ENCODE measurements around the gene GSG1L. TPM values are rescaled to one million over a fixed set of nuclear protein-coding genes. Genes with fewer than 3 reads are reported as not detected.

The GSG1L gene
- total and polyA plus RNA-seq, 9 of the 15 experiments (the other 6 are each of a cell fraction or from before 2014, with no cell fraction given) = not detected

DNA sequence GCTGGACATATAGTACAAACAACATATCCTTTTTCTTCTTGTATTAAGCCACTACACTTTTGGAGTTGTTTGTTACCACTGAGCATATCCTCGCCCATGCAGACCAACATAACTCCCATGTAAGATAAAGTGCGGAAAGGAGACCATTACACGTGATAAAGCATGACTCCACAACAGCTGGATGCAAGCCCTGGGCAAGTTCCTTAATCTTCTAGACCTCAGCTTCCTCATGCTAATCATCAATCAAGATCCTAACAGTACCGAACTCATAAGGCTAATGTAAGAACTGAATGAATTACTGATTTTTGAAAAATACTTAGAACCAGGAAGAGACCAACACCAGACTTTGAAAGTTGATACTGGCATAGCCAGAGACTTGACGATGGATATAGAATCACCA lies 47.0 kb upstream of the GSG1L start (continued):
- no peak for TF ChIP-seq ELK3 (CRISPR knock-in tag; IDR thresholded peaks at IDR 0.05)
- no peak for TF ChIP-seq ZNF609 (CRISPR knock-in tag; IDR thresholded peaks at IDR 0.05; ENCODE audit: borderline replicate concordance)
- no peak for TF ChIP-seq ZFX (CRISPR knock-in tag; IDR thresholded peaks at IDR 0.05)
- TF ChIP-seq, protein P1, sequence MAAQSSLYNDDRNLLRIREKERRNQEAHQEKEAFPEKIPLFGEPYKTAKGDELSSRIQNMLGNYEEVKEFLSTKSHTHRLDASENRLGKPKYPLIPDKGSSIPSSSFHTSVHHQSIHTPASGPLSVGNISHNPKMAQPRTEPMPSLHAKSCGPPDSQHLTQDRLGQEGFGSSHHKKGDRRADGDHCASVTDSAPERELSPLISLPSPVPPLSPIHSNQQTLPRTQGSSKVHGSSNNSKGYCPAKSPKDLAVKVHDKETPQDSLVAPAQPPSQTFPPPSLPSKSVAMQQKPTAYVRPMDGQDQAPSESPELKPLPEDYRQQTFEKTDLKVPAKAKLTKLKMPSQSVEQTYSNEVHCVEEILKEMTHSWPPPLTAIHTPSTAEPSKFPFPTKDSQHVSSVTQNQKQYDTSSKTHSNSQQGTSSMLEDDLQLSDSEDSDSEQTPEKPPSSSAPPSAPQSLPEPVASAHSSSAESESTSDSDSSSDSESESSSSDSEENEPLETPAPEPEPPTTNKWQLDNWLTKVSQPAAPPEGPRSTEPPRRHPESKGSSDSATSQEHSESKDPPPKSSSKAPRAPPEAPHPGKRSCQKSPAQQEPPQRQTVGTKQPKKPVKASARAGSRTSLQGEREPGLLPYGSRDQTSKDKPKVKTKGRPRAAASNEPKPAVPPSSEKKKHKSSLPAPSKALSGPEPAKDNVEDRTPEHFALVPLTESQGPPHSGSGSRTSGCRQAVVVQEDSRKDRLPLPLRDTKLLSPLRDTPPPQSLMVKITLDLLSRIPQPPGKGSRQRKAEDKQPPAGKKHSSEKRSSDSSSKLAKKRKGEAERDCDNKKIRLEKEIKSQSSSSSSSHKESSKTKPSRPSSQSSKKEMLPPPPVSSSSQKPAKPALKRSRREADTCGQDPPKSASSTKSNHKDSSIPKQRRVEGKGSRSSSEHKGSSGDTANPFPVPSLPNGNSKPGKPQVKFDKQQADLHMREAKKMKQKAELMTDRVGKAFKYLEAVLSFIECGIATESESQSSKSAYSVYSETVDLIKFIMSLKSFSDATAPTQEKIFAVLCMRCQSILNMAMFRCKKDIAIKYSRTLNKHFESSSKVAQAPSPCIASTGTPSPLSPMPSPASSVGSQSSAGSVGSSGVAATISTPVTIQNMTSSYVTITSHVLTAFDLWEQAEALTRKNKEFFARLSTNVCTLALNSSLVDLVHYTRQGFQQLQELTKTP (IDR thresholded peaks at IDR 0.05; ENCODE audit: low read depth in 1 of 2, partially characterized antibody in 2 of 2) = no peak
- TF ChIP-seq, protein P2, sequence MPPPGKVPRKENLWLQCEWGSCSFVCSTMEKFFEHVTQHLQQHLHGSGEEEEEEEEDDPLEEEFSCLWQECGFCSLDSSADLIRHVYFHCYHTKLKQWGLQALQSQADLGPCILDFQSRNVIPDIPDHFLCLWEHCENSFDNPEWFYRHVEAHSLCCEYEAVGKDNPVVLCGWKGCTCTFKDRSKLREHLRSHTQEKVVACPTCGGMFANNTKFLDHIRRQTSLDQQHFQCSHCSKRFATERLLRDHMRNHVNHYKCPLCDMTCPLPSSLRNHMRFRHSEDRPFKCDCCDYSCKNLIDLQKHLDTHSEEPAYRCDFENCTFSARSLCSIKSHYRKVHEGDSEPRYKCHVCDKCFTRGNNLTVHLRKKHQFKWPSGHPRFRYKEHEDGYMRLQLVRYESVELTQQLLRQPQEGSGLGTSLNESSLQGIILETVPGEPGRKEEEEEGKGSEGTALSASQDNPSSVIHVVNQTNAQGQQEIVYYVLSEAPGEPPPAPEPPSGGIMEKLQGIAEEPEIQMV (tag; conservative IDR thresholded peaks at IDR 0.05; ENCODE audit: low read depth) = no peak
- no peak for TF ChIP-seq ERF (CRISPR knock-in tag; IDR thresholded peaks at IDR 0.05)
- TF ChIP-seq NCOA6 (IDR thresholded peaks at IDR 0.05) = no peak
- TF ChIP-seq ZBED1 (IDR thresholded peaks at IDR 0.05) = no peak
- TF ChIP-seq BHLHE40 (IDR thresholded peaks at IDR 0.05; ENCODE audit: low read length) = peak; percentile 92
- TF ChIP-seq SIX5 (IDR thresholded peaks at IDR 0.05; ENCODE audit: borderline replicate concordance in 1 of 2, insufficient read depth in 1 of 2, low read depth in 1 of 2, low read length in 2 of 2) = no peak
- TF ChIP-seq, protein P3, sequence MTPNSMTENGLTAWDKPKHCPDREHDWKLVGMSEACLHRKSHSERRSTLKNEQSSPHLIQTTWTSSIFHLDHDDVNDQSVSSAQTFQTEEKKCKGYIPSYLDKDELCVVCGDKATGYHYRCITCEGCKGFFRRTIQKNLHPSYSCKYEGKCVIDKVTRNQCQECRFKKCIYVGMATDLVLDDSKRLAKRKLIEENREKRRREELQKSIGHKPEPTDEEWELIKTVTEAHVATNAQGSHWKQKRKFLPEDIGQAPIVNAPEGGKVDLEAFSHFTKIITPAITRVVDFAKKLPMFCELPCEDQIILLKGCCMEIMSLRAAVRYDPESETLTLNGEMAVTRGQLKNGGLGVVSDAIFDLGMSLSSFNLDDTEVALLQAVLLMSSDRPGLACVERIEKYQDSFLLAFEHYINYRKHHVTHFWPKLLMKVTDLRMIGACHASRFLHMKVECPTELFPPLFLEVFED (CRISPR knock-in tag; conservative IDR thresholded peaks at IDR 0.05) = no peak
- TF ChIP-seq FOXJ3 (CRISPR knock-in tag; IDR thresholded peaks at IDR 0.05) = no peak
- no peak for TF ChIP-seq PCBP2 (IDR thresholded peaks at IDR 0.05; ENCODE audit: low read depth, low read length, poor library complexity, severe bottlenecking)
- TF ChIP-seq, protein P4, sequence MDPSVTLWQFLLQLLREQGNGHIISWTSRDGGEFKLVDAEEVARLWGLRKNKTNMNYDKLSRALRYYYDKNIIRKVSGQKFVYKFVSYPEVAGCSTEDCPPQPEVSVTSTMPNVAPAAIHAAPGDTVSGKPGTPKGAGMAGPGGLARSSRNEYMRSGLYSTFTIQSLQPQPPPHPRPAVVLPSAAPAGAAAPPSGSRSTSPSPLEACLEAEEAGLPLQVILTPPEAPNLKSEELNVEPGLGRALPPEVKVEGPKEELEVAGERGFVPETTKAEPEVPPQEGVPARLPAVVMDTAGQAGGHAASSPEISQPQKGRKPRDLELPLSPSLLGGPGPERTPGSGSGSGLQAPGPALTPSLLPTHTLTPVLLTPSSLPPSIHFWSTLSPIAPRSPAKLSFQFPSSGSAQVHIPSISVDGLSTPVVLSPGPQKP (CRISPR knock-in tag; IDR thresholded peaks at IDR 0.05) = no peak

Measured in K562 (cell line).